Transverse colon (tissue), 4 donors: ENCODE data around the gene SLC35F3.

Experiments used
- EP300 ChIP-seq: sonication (generic); formaldehyde crosslinking; IDR thresholded peaks from one replicate; pipeline ENCODE4 v1.6.1; 2017; ENCODE audit warnings: antibody characterized with exemption, low read depth
- POLR2A ChIP-seq: fragments of 450-650 bp; IDR thresholded peaks from one replicate; pipeline ENCODE4 v1.6.1; 2016; ENCODE audit warnings: antibody characterized with exemption, mild to moderate bottlenecking, moderate library complexity
- POLR2AphosphoS5 ChIP-seq, 3 donors: sonication (generic); formaldehyde crosslinking; IDR thresholded peaks; one replicate each; pipeline ENCODE4 v1.6.1; 2016; ENCODE audit warnings: antibody characterized with exemption in 3 of 3
- TF ChIP-seq, protein P1 (sequence below), 5 experiments: fragments of 200-600 bp in 3 of 5; fragments of 450-650 bp in 2 of 5; sonication (generic) in 3 of 5; IDR thresholded peaks; 1 replicate in 2 of 5; 2 replicates in 3 of 5; pipeline ENCODE4 v1.5.1; 2016 to 2017; ENCODE audit warnings: antibody characterized with exemption in 5 of 5, inconsistent platforms in 3 of 5, mild to moderate bottlenecking in 2 of 5, moderate library complexity in 1 of 5

DNA sequence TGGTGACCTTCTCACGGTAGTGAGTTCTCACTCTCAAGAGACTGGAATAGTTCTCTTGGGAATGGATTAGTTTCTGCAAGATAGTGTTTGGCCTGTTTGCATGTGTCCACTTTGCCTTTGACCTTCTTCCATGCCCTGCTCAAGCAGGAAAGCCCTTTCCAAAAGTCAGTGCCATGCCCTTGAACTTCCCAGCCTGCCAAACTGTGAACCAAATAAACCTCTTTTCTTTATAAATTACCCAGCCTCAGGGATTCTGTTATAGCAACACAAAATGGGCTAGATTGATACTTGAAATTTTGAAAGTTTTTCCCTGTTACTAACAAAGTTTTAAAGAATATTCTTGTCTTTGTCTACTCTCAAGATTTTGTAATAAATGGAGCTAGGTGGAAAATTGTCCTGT lies 139.6 kb downstream of the SLC35F3 start:
- TF ChIP-seq, protein P1, sequence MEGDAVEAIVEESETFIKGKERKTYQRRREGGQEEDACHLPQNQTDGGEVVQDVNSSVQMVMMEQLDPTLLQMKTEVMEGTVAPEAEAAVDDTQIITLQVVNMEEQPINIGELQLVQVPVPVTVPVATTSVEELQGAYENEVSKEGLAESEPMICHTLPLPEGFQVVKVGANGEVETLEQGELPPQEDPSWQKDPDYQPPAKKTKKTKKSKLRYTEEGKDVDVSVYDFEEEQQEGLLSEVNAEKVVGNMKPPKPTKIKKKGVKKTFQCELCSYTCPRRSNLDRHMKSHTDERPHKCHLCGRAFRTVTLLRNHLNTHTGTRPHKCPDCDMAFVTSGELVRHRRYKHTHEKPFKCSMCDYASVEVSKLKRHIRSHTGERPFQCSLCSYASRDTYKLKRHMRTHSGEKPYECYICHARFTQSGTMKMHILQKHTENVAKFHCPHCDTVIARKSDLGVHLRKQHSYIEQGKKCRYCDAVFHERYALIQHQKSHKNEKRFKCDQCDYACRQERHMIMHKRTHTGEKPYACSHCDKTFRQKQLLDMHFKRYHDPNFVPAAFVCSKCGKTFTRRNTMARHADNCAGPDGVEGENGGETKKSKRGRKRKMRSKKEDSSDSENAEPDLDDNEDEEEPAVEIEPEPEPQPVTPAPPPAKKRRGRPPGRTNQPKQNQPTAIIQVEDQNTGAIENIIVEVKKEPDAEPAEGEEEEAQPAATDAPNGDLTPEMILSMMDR (IDR thresholded peaks at IDR 0.05), result no peak
- TF ChIP-seq POLR2A (no peak), EP300 (no peak), POLR2AphosphoS5 (IDR thresholded peaks at IDR 0.05) (no peak)
